Measurements from ENCODE around the gene SCO1.
A peak's percentile ranks its signal among the peaks of the same experiment; 100 is the strongest.
"Not testable (repeated sequence)": the region's sequence is repeated elsewhere in the genome, so short reads cannot be mapped to it uniquely, and the experiment has no call there.

The SCO1 gene

DNA sequence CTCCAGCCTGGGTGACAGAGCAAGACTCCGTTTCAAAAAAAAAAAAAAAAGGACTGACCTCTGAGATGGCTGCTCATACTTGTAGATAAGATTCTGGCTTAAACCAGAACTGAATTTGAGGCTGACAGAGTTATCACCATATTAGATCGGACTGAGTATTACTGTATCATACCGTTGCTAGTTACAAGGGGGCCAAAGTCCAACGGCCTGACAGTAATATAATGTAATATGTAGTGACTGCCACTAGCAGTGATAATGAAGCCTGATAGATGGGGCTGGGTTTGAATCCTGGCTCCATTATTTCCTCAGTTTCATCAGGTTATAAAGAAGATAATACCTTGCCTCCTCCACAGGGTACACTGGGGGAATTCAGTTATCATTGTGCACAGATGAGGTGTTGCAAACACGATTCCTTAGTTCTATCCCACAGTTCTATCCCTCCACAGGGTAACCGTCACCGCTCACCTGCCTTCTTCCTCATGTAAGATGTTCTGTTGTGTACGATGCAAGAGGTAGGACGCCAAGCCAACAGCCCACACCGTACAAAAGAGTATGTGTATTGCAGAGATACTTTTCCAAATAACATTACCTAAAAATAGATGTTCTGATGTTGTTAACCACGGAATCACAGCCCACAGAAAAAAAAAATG is 27.3 kb upstream of the SCO1 start:
- Histone ChIP-seq H3K9ac (ENCODE audit: low read depth, low read length) (no peak overlapping the region), H3K4me3 (ENCODE audit: low read depth, low read length) (no peak overlapping the region), H3K27me3 (ENCODE audit: control insufficient read depth, insufficient read depth, low read length) (no peaks in the 10 kb centered on the region), H3K27ac (ENCODE audit: low read depth, low read length) (no peak overlapping the region), H3K4me1 (ENCODE audit: control insufficient read depth, insufficient read depth, low read length) (peaks cover 7% of the 10 kb centered on the region; the same call in 1 of the 2 replicates), H3K36me3 (ENCODE audit: control insufficient read depth, insufficient read depth, low read length) (0 out of 2 replicates have a peak, but pooled peaks cover 5% of the 10 kb centered on the region), H3K9me3 (ENCODE audit: control insufficient read depth, insufficient read depth, low read length) (no peaks in the 10 kb centered on the region)

DNA sequence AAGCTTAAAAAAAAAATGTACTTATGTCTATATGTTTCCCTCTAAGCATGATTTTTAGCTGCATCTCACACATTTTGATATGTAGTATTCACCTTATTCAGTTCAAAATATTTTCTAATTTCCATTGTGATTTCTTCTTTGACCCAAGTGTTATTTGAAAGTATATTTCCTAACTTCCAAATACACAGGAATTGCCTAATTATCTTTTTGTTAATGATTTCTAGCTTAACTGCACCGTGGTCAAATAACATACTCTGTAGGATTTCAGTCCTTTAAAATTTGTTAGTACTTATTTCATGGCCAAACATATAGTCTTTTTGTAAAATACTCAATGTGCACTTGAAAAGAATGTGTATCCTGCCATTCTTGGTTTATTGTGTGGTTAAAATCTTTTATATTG is 21.2 kb upstream of the SCO1 start:
- Histone ChIP-seq H3K36me3 (ENCODE audit: control insufficient read depth, insufficient read depth, low read length) (no peaks in the 10 kb centered on the region), H3K4me1 (ENCODE audit: control insufficient read depth, insufficient read depth, low read length) (no peaks in the 10 kb centered on the region), H3K4me3 (ENCODE audit: low read depth, low read length) (no peak overlapping the region), H3K27ac (ENCODE audit: low read depth, low read length) (no peak overlapping the region), H3K9me3 (ENCODE audit: control insufficient read depth, insufficient read depth, low read length) (no peaks in the 10 kb centered on the region), H3K27me3 (ENCODE audit: control insufficient read depth, insufficient read depth, low read length) (no peaks in the 10 kb centered on the region), H3K9ac (ENCODE audit: low read depth, low read length) (no peak overlapping the region)

DNA sequence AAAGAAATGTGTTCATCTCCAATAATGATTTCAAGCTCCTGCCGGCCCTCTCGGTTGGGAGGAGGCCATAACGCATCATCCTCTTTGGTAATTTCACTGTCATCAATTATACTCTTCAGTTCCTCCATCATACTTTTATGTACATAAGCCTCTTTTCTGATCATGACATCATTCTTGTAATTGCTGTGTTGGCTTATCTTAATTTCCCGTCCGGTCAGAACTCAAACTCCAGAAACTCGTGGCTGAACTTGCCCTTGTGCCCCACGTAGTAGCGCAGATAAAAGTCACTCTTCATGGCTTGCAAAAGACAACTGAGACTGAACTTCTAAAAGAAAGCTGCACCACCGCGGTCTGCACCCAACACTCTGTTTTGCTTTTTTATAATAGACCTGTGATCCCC is 18.9 kb upstream of the SCO1 start:
- H3K27ac ChIP-seq (ENCODE audit: low read depth, low read length): no peak overlapping the region
- no peak overlapping the region for H3K4me3 ChIP-seq (ENCODE audit: low read depth, low read length)
- no peaks in the 10 kb centered on the region for H3K9me3 ChIP-seq (ENCODE audit: control insufficient read depth, insufficient read depth, low read length)

DNA sequence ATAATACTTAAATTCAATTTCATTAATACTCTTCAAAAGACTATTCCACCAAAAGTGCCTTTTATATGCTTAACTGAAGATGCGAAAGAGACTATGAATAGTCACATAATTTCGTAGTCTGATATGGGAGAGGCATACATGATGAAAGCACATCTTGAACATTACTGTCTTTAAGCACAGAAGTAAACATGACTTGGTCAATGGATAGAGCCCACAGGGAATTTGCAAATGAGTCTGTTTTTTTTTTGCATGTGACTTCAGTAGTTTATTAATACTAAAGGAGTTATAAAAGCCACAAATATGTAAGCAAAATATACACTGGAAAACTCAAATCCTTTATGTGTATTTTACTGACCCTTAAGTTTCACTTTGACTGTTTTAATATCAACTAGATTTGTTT is 16.0 kb upstream of the SCO1 start:
- no peaks in the 10 kb centered on the region for H3K4me1 ChIP-seq (ENCODE audit: control insufficient read depth, insufficient read depth, low read length)
- H3K36me3 ChIP-seq (ENCODE audit: control insufficient read depth, insufficient read depth, low read length): peaks cover 42% of the 10 kb centered on the region
- no peaks in the 10 kb centered on the region for H3K27me3 ChIP-seq (ENCODE audit: control insufficient read depth, insufficient read depth, low read length)

More for the DNA sequence above, 18.9 kb upstream of the SCO1 start:
- Histone ChIP-seq H3K27me3 (ENCODE audit: control insufficient read depth, insufficient read depth, low read length) (no peaks in the 10 kb centered on the region), H3K9ac (ENCODE audit: low read depth, low read length) (no peak overlapping the region), H3K36me3 (ENCODE audit: control insufficient read depth, insufficient read depth, low read length) (peaks cover 16% of the 10 kb centered on the region), H3K4me1 (ENCODE audit: control insufficient read depth, insufficient read depth, low read length) (no peaks in the 10 kb centered on the region)

DNA sequence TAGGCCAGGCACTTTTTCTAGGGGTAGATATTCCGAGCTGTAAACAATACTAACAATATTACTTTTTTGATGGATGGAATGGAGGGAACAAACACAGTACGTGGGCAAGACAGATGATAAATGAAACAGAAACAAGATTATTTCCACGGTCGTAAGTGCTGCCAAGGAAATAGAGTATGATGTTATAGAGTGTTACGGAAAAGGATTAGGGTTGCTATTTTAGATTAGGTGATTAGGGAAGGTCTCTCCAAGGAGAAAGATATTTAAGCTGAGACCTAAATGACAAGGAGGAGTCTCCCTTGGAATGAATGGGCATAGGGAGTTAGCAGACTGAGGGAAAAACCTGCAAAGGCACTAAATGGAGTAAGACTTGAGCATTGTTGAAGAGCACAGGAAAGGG is 8.4 kb upstream of the SCO1 start:
- Histone ChIP-seq H3K9me3 (ENCODE audit: control insufficient read depth, insufficient read depth, low read length) (no peaks in the 10 kb centered on the region), H3K4me1 (ENCODE audit: control insufficient read depth, insufficient read depth, low read length) (no peaks in the 10 kb centered on the region), H3K27me3 (ENCODE audit: control insufficient read depth, insufficient read depth, low read length) (no peaks in the 10 kb centered on the region), H3K9ac (ENCODE audit: low read depth, low read length) (no peak overlapping the region), H3K4me3 (ENCODE audit: low read depth, low read length) (no peak overlapping the region), H3K36me3 (ENCODE audit: control insufficient read depth, insufficient read depth, low read length) (peaks cover 55% of the 10 kb centered on the region), H3K27ac (ENCODE audit: low read depth, low read length) (no peak overlapping the region)

More for the DNA sequence above, 16.0 kb upstream of the SCO1 start:
- no peak overlapping the region for H3K9ac ChIP-seq (ENCODE audit: low read depth, low read length)
- H3K9me3 ChIP-seq (ENCODE audit: control insufficient read depth, insufficient read depth, low read length): no peaks in the 10 kb centered on the region
- no peak overlapping the region for H3K4me3 ChIP-seq (ENCODE audit: low read depth, low read length)
- H3K27ac ChIP-seq (ENCODE audit: low read depth, low read length): no peak overlapping the region

DNA sequence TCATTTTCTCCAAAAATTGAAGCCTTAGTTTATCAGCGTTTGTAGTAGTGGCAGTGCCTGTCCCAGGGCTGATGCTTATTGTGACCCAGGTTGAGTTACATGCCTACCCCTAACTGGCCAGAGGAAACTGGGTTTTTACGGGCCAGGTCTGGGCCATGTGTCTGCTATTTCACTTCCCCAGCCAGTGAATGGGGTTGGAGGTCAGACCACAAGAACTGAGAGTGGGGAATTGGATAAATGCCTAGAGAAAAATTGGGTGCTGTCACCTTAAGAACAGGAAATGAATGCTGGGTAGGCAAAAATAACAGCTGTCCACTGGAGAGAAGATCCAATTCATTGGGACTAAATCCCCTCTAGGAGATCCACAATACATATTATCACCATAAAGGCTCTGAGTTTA is 5.2 kb upstream of the SCO1 start:
- Histone ChIP-seq H3K27ac (ENCODE audit: low read depth, low read length) (no peak overlapping the region), H3K4me3 (ENCODE audit: low read depth, low read length) (no peak overlapping the region), H3K27me3 (ENCODE audit: control insufficient read depth, insufficient read depth, low read length) (no peaks in the 10 kb centered on the region), H3K9me3 (ENCODE audit: control insufficient read depth, insufficient read depth, low read length) (no peaks in the 10 kb centered on the region), H3K4me1 (ENCODE audit: control insufficient read depth, insufficient read depth, low read length) (no peaks in the 10 kb centered on the region), H3K9ac (ENCODE audit: low read depth, low read length) (no peak overlapping the region), H3K36me3 (ENCODE audit: control insufficient read depth, insufficient read depth, low read length) (peaks cover 31% of the 10 kb centered on the region)

DNA sequence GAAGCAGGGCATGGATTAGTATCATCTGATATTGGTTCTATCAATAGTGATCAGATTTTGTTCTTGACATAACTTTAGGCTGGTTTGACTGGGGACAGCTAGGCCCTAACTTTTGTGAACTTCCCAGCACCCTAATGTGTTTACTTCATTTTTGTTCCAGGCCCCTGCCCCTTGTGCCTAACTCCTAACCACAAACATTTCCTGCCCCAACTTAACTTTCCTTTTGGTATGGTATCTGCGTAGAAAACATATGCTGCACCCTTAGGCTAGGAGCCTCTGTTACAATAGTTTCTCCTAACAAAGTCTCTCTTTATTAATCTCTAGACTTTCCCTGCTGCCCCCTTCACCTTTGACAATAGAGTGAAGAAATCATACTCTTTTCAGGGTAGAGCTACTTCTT is 2.5 kb upstream of the SCO1 start:
- Histone ChIP-seq H3K27me3 (ENCODE audit: control insufficient read depth, insufficient read depth, low read length) (no peaks in the 10 kb centered on the region), H3K36me3 (ENCODE audit: control insufficient read depth, insufficient read depth, low read length) (peaks cover 12% of the 10 kb centered on the region), H3K9me3 (ENCODE audit: control insufficient read depth, insufficient read depth, low read length) (no peaks in the 10 kb centered on the region), H3K4me1 (ENCODE audit: control insufficient read depth, insufficient read depth, low read length) (no peaks in the 10 kb centered on the region), H3K9ac (ENCODE audit: low read depth, low read length) (no peak overlapping the region), H3K27ac (ENCODE audit: low read depth, low read length) (no peak overlapping the region), H3K4me3 (ENCODE audit: low read depth, low read length) (no peak overlapping the region)

DNA sequence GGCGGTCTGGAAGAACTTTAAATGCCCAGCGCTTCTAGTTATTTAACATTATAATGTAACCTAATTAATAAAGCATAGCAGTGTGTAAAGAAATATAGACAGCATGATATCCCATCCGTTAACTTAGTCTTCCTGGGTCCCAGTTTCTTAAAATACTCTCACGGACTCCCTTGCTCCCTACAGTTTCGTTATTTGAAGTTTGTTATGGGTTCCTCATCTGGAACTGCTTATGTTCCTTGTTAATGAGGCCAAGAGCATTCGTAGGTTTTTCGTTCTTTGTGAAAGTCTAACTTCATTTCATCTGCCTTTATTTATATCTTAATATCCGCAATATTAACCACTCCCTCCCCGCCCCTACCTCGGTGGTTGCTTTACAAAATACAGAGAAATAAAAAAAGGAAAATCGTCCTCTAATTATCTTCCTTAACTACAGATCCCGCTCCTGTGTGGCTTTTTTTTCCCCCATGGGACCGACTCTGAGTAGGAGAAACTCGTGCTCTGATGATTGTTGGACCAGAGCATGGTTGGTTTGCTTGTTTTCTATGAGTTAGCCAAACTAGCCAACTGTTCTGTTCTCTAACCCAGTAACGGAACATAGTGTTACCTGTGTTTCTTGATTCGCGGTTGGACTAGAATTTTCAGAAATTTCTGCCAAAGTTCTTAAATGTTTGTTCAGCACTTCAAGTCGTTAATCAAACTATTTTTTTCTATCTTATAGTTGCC is 924 bp upstream of the SCO1 start:
- peak overlapping the region; percentile 93 for H3K4me3 ChIP-seq (ENCODE audit: low read depth, low read length)
- H3K9me3 ChIP-seq (ENCODE audit: control insufficient read depth, insufficient read depth, low read length): no peaks in the 10 kb centered on the region
- H3K27me3 ChIP-seq (ENCODE audit: control insufficient read depth, insufficient read depth, low read length): no peaks in the 10 kb centered on the region
- peaks cover 25% of the 10 kb centered on the region for H3K36me3 ChIP-seq (ENCODE audit: control insufficient read depth, insufficient read depth, low read length)
- no peaks in the 10 kb centered on the region for H3K4me1 ChIP-seq (ENCODE audit: control insufficient read depth, insufficient read depth, low read length)
- peak overlapping the region; percentile 88 for H3K9ac ChIP-seq (ENCODE audit: low read depth, low read length)
- peak overlapping the region; percentile 95 for H3K27ac ChIP-seq (ENCODE audit: low read depth, low read length)

DNA sequence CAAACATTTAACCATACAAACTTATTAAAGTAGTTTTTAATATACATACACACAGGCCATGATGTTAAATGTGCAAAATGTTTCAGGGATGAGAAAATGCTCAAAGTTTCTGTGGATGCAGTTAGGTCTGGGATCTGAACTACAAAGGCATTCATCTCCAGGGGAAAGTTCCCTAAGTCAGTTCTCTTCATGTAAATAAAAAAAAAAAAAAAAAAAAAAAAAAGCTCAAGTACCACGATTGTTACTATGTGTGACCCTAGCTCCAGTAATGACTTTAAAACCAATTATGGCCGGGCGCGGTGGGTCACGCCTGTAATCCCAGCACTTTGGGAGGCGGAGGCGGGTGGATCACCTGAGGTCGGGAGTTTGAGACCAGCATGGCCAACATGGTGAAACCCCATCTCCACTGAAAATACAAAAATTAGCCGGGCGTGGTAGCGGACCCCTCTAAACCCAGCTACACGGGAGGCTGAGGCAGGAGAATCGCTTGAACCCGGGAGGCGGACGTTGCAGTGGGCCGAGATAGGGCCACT is 1.4 kb downstream of the SCO1 start:
- H3K4me3 ChIP-seq (ENCODE audit: low read depth, low read length): peak overlapping the region; percentile 93
- not testable (repeated sequence) for H3K9ac ChIP-seq (ENCODE audit: low read depth, low read length); H3K27ac ChIP-seq (ENCODE audit: low read depth, low read length)

DNA sequence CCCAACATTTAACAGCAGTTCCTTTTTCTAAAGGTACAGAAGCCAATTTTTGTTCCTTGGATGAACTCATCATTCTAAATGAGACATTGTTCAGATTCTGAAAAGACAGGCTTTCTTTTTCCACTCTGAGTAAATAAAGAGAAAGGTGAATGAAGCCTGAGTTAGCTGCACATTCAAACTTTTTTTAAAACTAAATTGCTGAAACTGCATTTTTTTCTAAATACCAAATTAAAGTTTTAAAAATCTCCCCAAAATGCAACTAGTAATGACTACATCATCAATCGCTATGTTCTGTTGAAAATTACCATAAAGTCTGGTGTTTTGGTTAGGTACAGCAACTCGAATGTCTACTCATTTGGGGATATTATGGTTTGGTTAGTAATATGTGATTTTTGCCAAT is 9.8 kb downstream of the SCO1 start:
- Histone ChIP-seq H3K4me3 (ENCODE audit: low read depth, low read length) (no peak overlapping the region), H3K36me3 (ENCODE audit: control insufficient read depth, insufficient read depth, low read length) (peaks cover 97% of the 10 kb centered on the region), H3K27me3 (ENCODE audit: control insufficient read depth, insufficient read depth, low read length) (no peaks in the 10 kb centered on the region), H3K4me1 (ENCODE audit: control insufficient read depth, insufficient read depth, low read length) (no peaks in the 10 kb centered on the region), H3K9me3 (ENCODE audit: control insufficient read depth, insufficient read depth, low read length) (no peaks in the 10 kb centered on the region), H3K27ac (ENCODE audit: low read depth, low read length) (no peak overlapping the region), H3K9ac (ENCODE audit: low read depth, low read length) (no peak overlapping the region)

More for the DNA sequence above, 1.4 kb downstream of the SCO1 start:
- H3K27me3 ChIP-seq (ENCODE audit: control insufficient read depth, insufficient read depth, low read length); H3K9me3 ChIP-seq (ENCODE audit: control insufficient read depth, insufficient read depth, low read length); H3K4me1 ChIP-seq (ENCODE audit: control insufficient read depth, insufficient read depth, low read length): not testable (repeated sequence)
- peaks cover 48% of the 10 kb centered on the region for H3K36me3 ChIP-seq (ENCODE audit: control insufficient read depth, insufficient read depth, low read length)

DNA sequence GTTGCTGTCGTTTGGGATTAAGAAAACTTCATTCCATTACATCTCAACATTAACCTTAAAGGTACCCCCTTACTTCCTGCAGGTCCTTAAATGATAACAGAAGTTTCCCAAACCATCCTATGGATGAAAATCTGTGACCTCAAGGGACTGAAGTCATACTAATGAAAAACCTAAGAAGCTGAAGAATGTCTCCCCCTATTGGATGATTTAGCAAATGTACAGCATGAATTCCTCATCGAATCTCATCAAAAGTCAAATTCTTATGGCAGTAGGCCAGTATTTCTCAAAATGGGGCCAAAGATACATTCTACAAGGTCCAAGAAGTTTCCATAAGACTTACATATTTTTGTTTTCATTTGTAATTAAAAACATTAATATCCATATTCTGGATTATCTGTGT is 13.5 kb downstream of the SCO1 start:
- H3K9ac ChIP-seq (ENCODE audit: low read depth, low read length): no peak overlapping the region
- peaks cover 95% of the 10 kb centered on the region for H3K36me3 ChIP-seq (ENCODE audit: control insufficient read depth, insufficient read depth, low read length)
- no peaks in the 10 kb centered on the region for H3K4me1 ChIP-seq (ENCODE audit: control insufficient read depth, insufficient read depth, low read length)
- no peak overlapping the region for H3K27ac ChIP-seq (ENCODE audit: low read depth, low read length)
- no peak overlapping the region for H3K4me3 ChIP-seq (ENCODE audit: low read depth, low read length)
- H3K9me3 ChIP-seq (ENCODE audit: control insufficient read depth, insufficient read depth, low read length): no peaks in the 10 kb centered on the region
- H3K27me3 ChIP-seq (ENCODE audit: control insufficient read depth, insufficient read depth, low read length): no peaks in the 10 kb centered on the region
